H9 (cell line): Measurements from ENCODE around the gene ERFE. TPM values are rescaled to one million over a fixed set of nuclear protein-coding genes. Genes with fewer than 3 reads are reported as not detected.

Experiments
- DNase-seq: peaks from one replicate; pipeline ENCODE4 v3.0.0-alpha.2; 2017
- H2AFZ ChIP-seq: one replicate; pipeline ENCODE4 v1.6.1; 2013; ENCODE audit warnings: mild to moderate bottlenecking, low read length, control low read depth, moderate library complexity
- H2AK5ac ChIP-seq: 2 replicates; pipeline ENCODE4 v1.6.1; 2013; ENCODE audit warnings: low read length, control low read depth, mixed read lengths; ENCODE audit not compliant: insufficient read length
- H2BK120ac ChIP-seq: one replicate; pipeline ENCODE4 v1.6.1; 2013; ENCODE audit warnings: low read depth, mild to moderate bottlenecking, low read length, control low read depth, inconsistent platforms; ENCODE audit not compliant: poor library complexity, severe bottlenecking
- H2BK12ac ChIP-seq: 2 replicates; pipeline ENCODE4 v1.6.1; 2013; ENCODE audit warnings: low read length, control low read depth, mixed read lengths, low read depth; ENCODE audit not compliant: insufficient read length
- H2BK15ac ChIP-seq: 2 replicates; pipeline ENCODE4 v1.6.1; 2013; ENCODE audit warnings: low read depth, low read length, control low read depth
- H2BK20ac ChIP-seq: one replicate; pipeline ENCODE4 v1.6.1; 2013; ENCODE audit warnings: low read depth, mild to moderate bottlenecking, low read length, control low read depth, inconsistent platforms; ENCODE audit not compliant: poor library complexity, severe bottlenecking
- H2BK5ac ChIP-seq: 2 replicates; pipeline ENCODE4 v1.6.1; 2013; ENCODE audit warnings: low read length, control low read depth, mixed read lengths; ENCODE audit not compliant: insufficient read length
- H3K14ac ChIP-seq: 2 replicates; pipeline ENCODE4 v1.6.1; 2013; ENCODE audit warnings: low read length, control low read depth; ENCODE audit not compliant: insufficient read depth
- H3K18ac ChIP-seq: 2 replicates; pipeline ENCODE4 v1.6.1; 2013; ENCODE audit warnings: low read depth, mild to moderate bottlenecking, mixed read lengths, low read length, control low read depth; ENCODE audit not compliant: insufficient read length
- H3K23ac ChIP-seq: 2 replicates; pipeline ENCODE4 v1.6.1; 2013; ENCODE audit warnings: low read length, control low read depth, mixed read lengths, low read depth; ENCODE audit not compliant: insufficient read length
- H3K23me2 ChIP-seq: 2 replicates; pipeline ENCODE4 v1.6.1; 2013; ENCODE audit warnings: low read depth, mild to moderate bottlenecking, mixed read lengths, low read length, control low read depth; ENCODE audit not compliant: insufficient read length, poor library complexity, severe bottlenecking
- H3K27ac ChIP-seq: 2 replicates; pipeline ENCODE4 v1.5.1; 2013; ENCODE audit warnings: low read length, control low read depth, mixed read lengths, low read depth; ENCODE audit not compliant: insufficient read length
- H3K27me3 ChIP-seq: 2 replicates; pipeline ENCODE4 v1.6.1; 2013; ENCODE audit warnings: low read length, control low read depth, inconsistent platforms; ENCODE audit not compliant: insufficient read depth
- H3K4ac ChIP-seq: 2 replicates; pipeline ENCODE4 v1.6.1; 2013; ENCODE audit warnings: low read depth, mild to moderate bottlenecking, control low read depth, inconsistent platforms, low read length, moderate library complexity
- H3K4me1 ChIP-seq: 2 replicates; pipeline ENCODE4 v1.6.1; 2013; ENCODE audit warnings: low read length, control low read depth, inconsistent platforms; ENCODE audit not compliant: insufficient read depth
- H3K4me2 ChIP-seq: 2 replicates; pipeline ENCODE4 v1.6.1; 2013; ENCODE audit warnings: low read length, control low read depth, mixed read lengths; ENCODE audit not compliant: insufficient read length, insufficient read depth
- H3K56ac ChIP-seq: 2 replicates; pipeline ENCODE4 v1.6.1; 2013; ENCODE audit warnings: low read depth, mild to moderate bottlenecking, mixed read lengths, low read length, control low read depth; ENCODE audit not compliant: insufficient read length
- H3K79me1 ChIP-seq: 2 replicates; pipeline ENCODE4 v1.6.1; 2013; ENCODE audit warnings: low read depth, mild to moderate bottlenecking, moderate library complexity, low read length, control low read depth, inconsistent platforms; ENCODE audit not compliant: insufficient read depth, poor library complexity, severe bottlenecking
- H3K79me2 ChIP-seq: 2 replicates; pipeline ENCODE4 v1.6.1; 2013; ENCODE audit warnings: low read length, control low read depth, inconsistent platforms; ENCODE audit not compliant: insufficient read depth
- H3K9ac ChIP-seq: 2 replicates; pipeline ENCODE4 v1.6.1; 2013; ENCODE audit warnings: low read length, control low read depth, mixed read lengths; ENCODE audit not compliant: insufficient read length; ENCODE audit errors: extremely low read depth
- H3K9me3 ChIP-seq: one replicate; pipeline ENCODE4 v1.6.1; 2013; ENCODE audit warnings: low read depth, low read length, inconsistent platforms; ENCODE audit not compliant: control insufficient read depth
- H3T11ph ChIP-seq: one replicate; pipeline ENCODE4 v1.6.1; 2013; ENCODE audit warnings: mild to moderate bottlenecking, low read length, control low read depth, inconsistent platforms
- H4K20me1 ChIP-seq: one replicate; pipeline ENCODE4 v1.6.1; 2013; ENCODE audit not compliant: control insufficient read depth, insufficient read length, insufficient read depth
- H4K5ac ChIP-seq: 2 replicates; pipeline ENCODE4 v1.6.1; 2013; ENCODE audit warnings: low read depth, mild to moderate bottlenecking, mixed read lengths, low read length, control low read depth; ENCODE audit not compliant: insufficient read length
- H4K8ac ChIP-seq: replicated peaks from 2 replicates; pipeline ENCODE4 v1.6.1; 2013; ENCODE audit warnings: low read length, control low read depth, mixed read lengths, low read depth; ENCODE audit not compliant: insufficient read length
- H4K91ac ChIP-seq: 2 replicates; pipeline ENCODE4 v1.6.1; 2013; ENCODE audit warnings: low read depth, mild to moderate bottlenecking, moderate library complexity, mixed read lengths, low read length, control low read depth; ENCODE audit not compliant: insufficient read length
- H3K27ac Mint-ChIP-seq, 3 experiments: 2 replicates in 2 of 3; 3 replicates in 1 of 3; pipeline ENCODE4 v1.8.0; 2020 to 2021; ENCODE audit warnings: mixed read lengths in 3 of 3, mild to moderate bottlenecking in 1 of 3, moderate library complexity in 1 of 3
- H3K27me3 Mint-ChIP-seq: 2 replicates; pipeline ENCODE4 v1.8.0; 2021; ENCODE audit warnings: low read depth, mild to moderate bottlenecking, moderate library complexity, mixed read lengths
- H3K36me3 Mint-ChIP-seq, 3 experiments: 2 replicates in 2 of 3; 3 replicates in 1 of 3; pipeline ENCODE4 v1.8.0; 2020 to 2021; ENCODE audit warnings: low read depth in 3 of 3, mixed read lengths in 3 of 3; ENCODE audit not compliant: insufficient read depth in 1 of 3
- H3K4me1 Mint-ChIP-seq, 2 experiments: 2 replicates each; pipeline ENCODE4 v1.8.0; 2020; ENCODE audit warnings: mixed read lengths in 2 of 2
- H3K4me3 Mint-ChIP-seq, 2 experiments: 2 replicates in 1 of 2; 3 replicates in 1 of 2; pipeline ENCODE4 v1.8.0; 2020 to 2021; ENCODE audit warnings: mild to moderate bottlenecking in 2 of 2, mixed read lengths in 2 of 2, moderate library complexity in 1 of 2
- H3K9me3 Mint-ChIP-seq, 2 experiments: 2 replicates in 1 of 2; 3 replicates in 1 of 2; pipeline ENCODE4 v1.8.0; 2020; ENCODE audit warnings: mild to moderate bottlenecking in 2 of 2, mixed read lengths in 2 of 2, moderate library complexity in 1 of 2
- CTCF ChIP-seq: fragments of 200-600 bp; sonication (generic); conservative IDR thresholded peaks from 3 replicates; pipeline ENCODE4 v1.8.0; 2021; ENCODE audit warnings: antibody characterized with exemption, mild to moderate bottlenecking
- WGBS: extraction: QIAGEN DNeasy Blood & Tissue Kit; methylation state at CpG from one replicate; pipeline ENCODE4 v1.1.7; 2013; ENCODE audit warnings: missing lambda C conversion rate, low lambda C conversion rate, mixed read lengths; ENCODE audit not compliant: insufficient read length; ENCODE audit errors: extremely low coverage; 5-methylcytosine and 5-hydroxymethylcytosine counted together
- total RNA-seq: library from RNA; stranded (reverse); gene quantifications from 2 replicates; pipeline ENCODE4 v1.2.1, GENCODE V29; 2021

ERFE gene
- total RNA-seq, 1 experiment from 2014 or later, result 2.1 TPM

- DNase-seq, result no peak
- H2BK5ac ChIP-seq, result no peak overlapping the region
- no peaks in the 10 kb centered on the region for H3K79me2 ChIP-seq
- H3K9me3 ChIP-seq, result no peaks in the 10 kb centered on the region
- H3K4me1 ChIP-seq, result no peaks in the 10 kb centered on the region; the same call in 1 of the 2 replicates
- no peak overlapping the region for H4K5ac ChIP-seq
- no peak overlapping the region for H2BK120ac ChIP-seq
- H3K9me3 Mint-ChIP-seq, result no peaks in the 10 kb centered on the region; a peak in 1 of 5 replicates
- no peaks in the 10 kb centered on the region for H3K23me2 ChIP-seq
- no peak overlapping the region for H3T11ph ChIP-seq
- H3K56ac ChIP-seq, result no peak overlapping the region
- H2BK20ac ChIP-seq, result no peak overlapping the region
- H3K4ac ChIP-seq, result no peak overlapping the region
- H3K23ac ChIP-seq, result no peak overlapping the region
- no peak overlapping the region for H4K8ac ChIP-seq
- no peak overlapping the region for H3K27ac ChIP-seq
- H3K27me3 ChIP-seq, result no peaks in the 10 kb centered on the region
- H3K79me1 ChIP-seq, result no peaks in the 10 kb centered on the region
- H4K20me1 ChIP-seq, result no peaks in the 10 kb centered on the region
- H3K4me2 ChIP-seq, result no peak overlapping the region
- no peak overlapping the region; a peak in 1 of 5 replicates for H3K4me3 Mint-ChIP-seq
- H3K27me3 Mint-ChIP-seq, result peaks cover 30% of the 10 kb centered on the region
- no peak overlapping the region for H4K91ac ChIP-seq
- no peak overlapping the region for H3K18ac ChIP-seq
- TF ChIP-seq CTCF, result no peak
- WGBS, result no CpG with 5 or more reads among the region's 2 CpGs
- H3K36me3 Mint-ChIP-seq, result no peaks in the 10 kb centered on the region; a peak in 1 of 7 replicates
- H2BK12ac ChIP-seq, result no peak overlapping the region
- H3K4me1 Mint-ChIP-seq, result peaks cover 12 to 14% of the 10 kb centered on the region in 2 experiments
- no peak overlapping the region for H2AK5ac ChIP-seq
- no peak overlapping the region for H2BK15ac ChIP-seq
- H2AFZ ChIP-seq, result no peak overlapping the region
- peak overlapping the region in 1 of 3 experiments; percentile 66; a peak in 2 of 7 replicates for H3K27ac Mint-ChIP-seq
- no peak overlapping the region for H3K14ac ChIP-seq
- H3K9ac ChIP-seq, result no peak overlapping the region
Observed at GRCh38 chr2:238216651-238217184, 57.9 kb downstream of the ERFE start.

Other genes starting within 250 kb of the ERFE start
- gene UBE2F, start 192.0 kb upstream of the ERFE start, total RNA-seq, result 62.1 and 65.6 TPM in 2 replicates
- 53.4 and 55.3 TPM in 2 replicates for gene SCLY, start 98.0 kb upstream of the ERFE start, total RNA-seq
- gene ESPNL, start 58.6 kb upstream of the ERFE start, total RNA-seq, result 0.17 and 0.37 TPM in 2 replicates
- gene KLHL30, start 20.3 kb upstream of the ERFE start, total RNA-seq, result not detected in 2 replicates
- 40.3 and 41.5 TPM in 2 replicates for gene ILKAP, start 44.7 kb downstream of the ERFE start, total RNA-seq
- gene HES6, start 81.1 kb downstream of the ERFE start, total RNA-seq, result 27.1 and 27.7 TPM in 2 replicates
- 12.1 and 12.9 TPM in 2 replicates for gene PER2, start 129.6 kb downstream of the ERFE start, total RNA-seq
- 12.9 and 16.4 TPM in 2 replicates for gene TRAF3IP1, start 161.5 kb downstream of the ERFE start, total RNA-seq